H9 (cell line): Measurements from ENCODE around the gene STK10. TPM values are rescaled to one million over a fixed set of nuclear protein-coding genes. Genes with fewer than 3 reads are reported as not detected.

Source experiments
- DNase-seq: peaks from one replicate; pipeline ENCODE4 v3.0.0-alpha.2; 2017
- H2AFZ ChIP-seq: one replicate; pipeline ENCODE4 v1.6.1; 2013; ENCODE audit warnings: mild to moderate bottlenecking, low read length, control low read depth, moderate library complexity
- H2AK5ac ChIP-seq: 2 replicates; pipeline ENCODE4 v1.6.1; 2013; ENCODE audit warnings: low read length, control low read depth, mixed read lengths; ENCODE audit not compliant: insufficient read length
- H2BK120ac ChIP-seq: one replicate; pipeline ENCODE4 v1.6.1; 2013; ENCODE audit warnings: low read depth, mild to moderate bottlenecking, low read length, control low read depth, inconsistent platforms; ENCODE audit not compliant: poor library complexity, severe bottlenecking
- H2BK12ac ChIP-seq: 2 replicates; pipeline ENCODE4 v1.6.1; 2013; ENCODE audit warnings: low read length, control low read depth, mixed read lengths, low read depth; ENCODE audit not compliant: insufficient read length
- H2BK15ac ChIP-seq: 2 replicates; pipeline ENCODE4 v1.6.1; 2013; ENCODE audit warnings: low read depth, low read length, control low read depth
- H2BK20ac ChIP-seq: one replicate; pipeline ENCODE4 v1.6.1; 2013; ENCODE audit warnings: low read depth, mild to moderate bottlenecking, low read length, control low read depth, inconsistent platforms; ENCODE audit not compliant: poor library complexity, severe bottlenecking
- H2BK5ac ChIP-seq: 2 replicates; pipeline ENCODE4 v1.6.1; 2013; ENCODE audit warnings: low read length, control low read depth, mixed read lengths; ENCODE audit not compliant: insufficient read length
- H3K14ac ChIP-seq: 2 replicates; pipeline ENCODE4 v1.6.1; 2013; ENCODE audit warnings: low read length, control low read depth; ENCODE audit not compliant: insufficient read depth
- H3K18ac ChIP-seq: 2 replicates; pipeline ENCODE4 v1.6.1; 2013; ENCODE audit warnings: low read depth, mild to moderate bottlenecking, mixed read lengths, low read length, control low read depth; ENCODE audit not compliant: insufficient read length
- H3K23ac ChIP-seq: 2 replicates; pipeline ENCODE4 v1.6.1; 2013; ENCODE audit warnings: low read length, control low read depth, mixed read lengths, low read depth; ENCODE audit not compliant: insufficient read length
- H3K23me2 ChIP-seq: 2 replicates; pipeline ENCODE4 v1.6.1; 2013; ENCODE audit warnings: low read depth, mild to moderate bottlenecking, mixed read lengths, low read length, control low read depth; ENCODE audit not compliant: insufficient read length, poor library complexity, severe bottlenecking
- H3K27ac ChIP-seq: 2 replicates; pipeline ENCODE4 v1.5.1; 2013; ENCODE audit warnings: low read length, control low read depth, mixed read lengths, low read depth; ENCODE audit not compliant: insufficient read length
- H3K27me3 ChIP-seq: 2 replicates; pipeline ENCODE4 v1.6.1; 2013; ENCODE audit warnings: low read length, control low read depth, inconsistent platforms; ENCODE audit not compliant: insufficient read depth
- H3K4ac ChIP-seq: 2 replicates; pipeline ENCODE4 v1.6.1; 2013; ENCODE audit warnings: low read depth, mild to moderate bottlenecking, control low read depth, inconsistent platforms, low read length, moderate library complexity
- H3K4me1 ChIP-seq: 2 replicates; pipeline ENCODE4 v1.6.1; 2013; ENCODE audit warnings: low read length, control low read depth, inconsistent platforms; ENCODE audit not compliant: insufficient read depth
- H3K4me2 ChIP-seq: 2 replicates; pipeline ENCODE4 v1.6.1; 2013; ENCODE audit warnings: low read length, control low read depth, mixed read lengths; ENCODE audit not compliant: insufficient read length, insufficient read depth
- H3K56ac ChIP-seq: 2 replicates; pipeline ENCODE4 v1.6.1; 2013; ENCODE audit warnings: low read depth, mild to moderate bottlenecking, mixed read lengths, low read length, control low read depth; ENCODE audit not compliant: insufficient read length
- H3K79me1 ChIP-seq: 2 replicates; pipeline ENCODE4 v1.6.1; 2013; ENCODE audit warnings: low read depth, mild to moderate bottlenecking, moderate library complexity, low read length, control low read depth, inconsistent platforms; ENCODE audit not compliant: insufficient read depth, poor library complexity, severe bottlenecking
- H3K79me2 ChIP-seq: 2 replicates; pipeline ENCODE4 v1.6.1; 2013; ENCODE audit warnings: low read length, control low read depth, inconsistent platforms; ENCODE audit not compliant: insufficient read depth
- H3K9ac ChIP-seq: 2 replicates; pipeline ENCODE4 v1.6.1; 2013; ENCODE audit warnings: low read length, control low read depth, mixed read lengths; ENCODE audit not compliant: insufficient read length; ENCODE audit errors: extremely low read depth
- H3K9me3 ChIP-seq: one replicate; pipeline ENCODE4 v1.6.1; 2013; ENCODE audit warnings: low read depth, low read length, inconsistent platforms; ENCODE audit not compliant: control insufficient read depth
- H3T11ph ChIP-seq: one replicate; pipeline ENCODE4 v1.6.1; 2013; ENCODE audit warnings: mild to moderate bottlenecking, low read length, control low read depth, inconsistent platforms
- H4K20me1 ChIP-seq: one replicate; pipeline ENCODE4 v1.6.1; 2013; ENCODE audit not compliant: control insufficient read depth, insufficient read length, insufficient read depth
- H4K5ac ChIP-seq: 2 replicates; pipeline ENCODE4 v1.6.1; 2013; ENCODE audit warnings: low read depth, mild to moderate bottlenecking, mixed read lengths, low read length, control low read depth; ENCODE audit not compliant: insufficient read length
- H4K8ac ChIP-seq: replicated peaks from 2 replicates; pipeline ENCODE4 v1.6.1; 2013; ENCODE audit warnings: low read length, control low read depth, mixed read lengths, low read depth; ENCODE audit not compliant: insufficient read length
- H4K91ac ChIP-seq: 2 replicates; pipeline ENCODE4 v1.6.1; 2013; ENCODE audit warnings: low read depth, mild to moderate bottlenecking, moderate library complexity, mixed read lengths, low read length, control low read depth; ENCODE audit not compliant: insufficient read length
- H3K27ac Mint-ChIP-seq, 3 experiments: 2 replicates in 2 of 3; 3 replicates in 1 of 3; pipeline ENCODE4 v1.8.0; 2020 to 2021; ENCODE audit warnings: mixed read lengths in 3 of 3, mild to moderate bottlenecking in 1 of 3, moderate library complexity in 1 of 3
- H3K27me3 Mint-ChIP-seq: 2 replicates; pipeline ENCODE4 v1.8.0; 2021; ENCODE audit warnings: low read depth, mild to moderate bottlenecking, moderate library complexity, mixed read lengths
- H3K36me3 Mint-ChIP-seq, 3 experiments: 2 replicates in 2 of 3; 3 replicates in 1 of 3; pipeline ENCODE4 v1.8.0; 2020 to 2021; ENCODE audit warnings: low read depth in 3 of 3, mixed read lengths in 3 of 3; ENCODE audit not compliant: insufficient read depth in 1 of 3
- H3K4me1 Mint-ChIP-seq, 2 experiments: 2 replicates each; pipeline ENCODE4 v1.8.0; 2020; ENCODE audit warnings: mixed read lengths in 2 of 2
- H3K4me3 Mint-ChIP-seq, 2 experiments: 2 replicates in 1 of 2; 3 replicates in 1 of 2; pipeline ENCODE4 v1.8.0; 2020 to 2021; ENCODE audit warnings: mild to moderate bottlenecking in 2 of 2, mixed read lengths in 2 of 2, moderate library complexity in 1 of 2
- H3K9me3 Mint-ChIP-seq, 2 experiments: 2 replicates in 1 of 2; 3 replicates in 1 of 2; pipeline ENCODE4 v1.8.0; 2020; ENCODE audit warnings: mild to moderate bottlenecking in 2 of 2, mixed read lengths in 2 of 2, moderate library complexity in 1 of 2
- CTCF ChIP-seq: fragments of 200-600 bp; sonication (generic); conservative IDR thresholded peaks from 3 replicates; pipeline ENCODE4 v1.8.0; 2021; ENCODE audit warnings: antibody characterized with exemption, mild to moderate bottlenecking
- WGBS: extraction: QIAGEN DNeasy Blood & Tissue Kit; methylation state at CpG from one replicate; pipeline ENCODE4 v1.1.7; 2013; ENCODE audit warnings: missing lambda C conversion rate, low lambda C conversion rate, mixed read lengths; ENCODE audit not compliant: insufficient read length; ENCODE audit errors: extremely low coverage; 5-methylcytosine and 5-hydroxymethylcytosine counted together
- total RNA-seq: library from RNA; stranded (reverse); gene quantifications from 2 replicates; pipeline ENCODE4 v1.2.1, GENCODE V29; 2021

The STK10 gene
- total RNA-seq, 1 experiment from 2014 or later, result 14.6 TPM

- Histone ChIP-seq H3T11ph (no peak overlapping the region), H4K8ac (no peak overlapping the region), H3K9me3 (no peaks in the 10 kb centered on the region), H3K9ac (no peak overlapping the region), H2BK5ac (no peak overlapping the region), H3K27ac (no peak overlapping the region), H3K4me1 (no peaks in the 10 kb centered on the region; the same call in 1 of the 2 replicates), H2BK12ac (no peak overlapping the region), H3K79me1 (no peaks in the 10 kb centered on the region), H2BK120ac (no peak overlapping the region), H3K27me3 (no peaks in the 10 kb centered on the region), H4K20me1 (no peaks in the 10 kb centered on the region), H3K18ac (no peak overlapping the region), H2AK5ac (no peak overlapping the region), H3K79me2 (no peaks in the 10 kb centered on the region), H4K91ac (no peak overlapping the region), H3K4ac (no peak overlapping the region), H3K23me2 (no peaks in the 10 kb centered on the region), H4K5ac (no peak overlapping the region), H3K56ac (no peak overlapping the region), H2AFZ (no peak overlapping the region), H3K23ac (no peak overlapping the region), H2BK20ac (no peak overlapping the region), H2BK15ac (no peak overlapping the region), H3K4me2 (no peak overlapping the region), H3K14ac (no peak overlapping the region)
- Mint-ChIP-seq H3K36me3 (peaks cover 3 to 11% (median 10%) of the 10 kb centered on the region in 3 experiments; a peak in 4 of 7 replicates), H3K9me3 (peaks cover 0 to 5% of the 10 kb centered on the region in 2 experiments; a peak in 2 of 5 replicates), H3K4me1 (peaks cover 23 to 25% of the 10 kb centered on the region in 2 experiments), H3K4me3 (no peak overlapping the region), H3K27me3 (no peaks in the 10 kb centered on the region), H3K27ac (peak overlapping the region in 2 of 3 experiments; percentile 74 to 77; a peak in 2 of 7 replicates)
- WGBS, result no CpG with 5 or more reads among the region's 3 CpGs
- no peak for DNase-seq
- no peak for TF ChIP-seq CTCF
These were observed 113.1 kb downstream of the STK10 start for GRCh38 chr5:172074896-172075295.
